Measurements from ENCODE around the gene EFNA4. TPM values are rescaled to one million over a fixed set of nuclear protein-coding genes. Genes with fewer than 3 reads are reported as not detected.

Gene EFNA4
- total and polyA plus RNA-seq, 9 of the 15 experiments (the other 6 are each of a cell fraction or from before 2014, with no cell fraction given) = 0.68 to 7.4 (median 6.1) TPM

- TF ChIP-seq FOXM1 (IDR thresholded peaks at IDR 0.05; ENCODE audit: low read depth) (peak; percentile 84), FOXM1 (CRISPR knock-in tag; IDR thresholded peaks at IDR 0.05; ENCODE audit: low read depth) (no peak), PKNOX1 (IDR thresholded peaks at IDR 0.05) (peak; percentile 99), SAP30 (IDR thresholded peaks at IDR 0.05; ENCODE audit: borderline replicate concordance, insufficient read depth, low read depth, low read length, poor library complexity, severe bottlenecking) (peak; percentile 73), REST (IDR thresholded peaks at IDR 0.05; ENCODE audit: borderline replicate concordance) (peak; percentile 95), REST (CRISPR knock-in tag; IDR thresholded peaks at IDR 0.05; ENCODE audit: low read depth) (no peak), ETV1 (tag; conservative IDR thresholded peaks at IDR 0.05; ENCODE audit: low read depth) (peak; percentile 76), JUND (IDR thresholded peaks at IDR 0.05; ENCODE audit: borderline replicate concordance, low read depth, low read length) (peak; percentile 48), JUND (tag; IDR thresholded peaks at IDR 0.05; ENCODE audit: borderline replicate concordance, low read depth, low read length) (peak; percentile 18; the same call in 1 of the 3 replicates), ZNF174 (CRISPR knock-in tag; IDR thresholded peaks at IDR 0.05) (no peak), FOXK1 (CRISPR knock-in tag; IDR thresholded peaks at IDR 0.05; ENCODE audit: borderline replicate concordance) (0 out of 2 replicates have a peak, but pooled peaks have one; percentile 54), RFX1 (IDR thresholded peaks at IDR 0.05) (peak; percentile 88), HCFC1 (IDR thresholded peaks at IDR 0.05; ENCODE audit: low read depth, low read length) (peak; percentile 39; the same call in 1 of the 2 replicates), SNIP1 (IDR thresholded peaks at IDR 0.05; ENCODE audit: low read depth) (no peak), CEBPG (CRISPR knock-in tag; IDR thresholded peaks at IDR 0.05) (no peak), CEBPG (tag; conservative IDR thresholded peaks at IDR 0.05 in 1 of 2, IDR thresholded peaks at IDR 0.05 in 1 of 2) (no peak)
- TF ChIP-seq, protein P1, sequence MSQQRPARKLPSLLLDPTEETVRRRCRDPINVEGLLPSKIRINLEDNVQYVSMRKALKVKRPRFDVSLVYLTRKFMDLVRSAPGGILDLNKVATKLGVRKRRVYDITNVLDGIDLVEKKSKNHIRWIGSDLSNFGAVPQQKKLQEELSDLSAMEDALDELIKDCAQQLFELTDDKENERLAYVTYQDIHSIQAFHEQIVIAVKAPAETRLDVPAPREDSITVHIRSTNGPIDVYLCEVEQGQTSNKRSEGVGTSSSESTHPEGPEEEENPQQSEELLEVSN (IDR thresholded peaks at IDR 0.05; ENCODE audit: borderline replicate concordance in 1 of 2, extremely low read depth in 1 of 2, insufficient read depth in 1 of 2, insufficient read length in 1 of 2, low read depth in 1 of 2, low read length in 1 of 2, poor library complexity in 1 of 2, severe bottlenecking in 1 of 2) = peak in 1 of 2 experiments; percentile 7
These were observed 21.4 kb downstream of the EFNA4 start (continued) for GRCh38 chr1:155084722-155085503.

Measured in K562 (cell line).